ENCODE measurements around the gene APMAP. TPM values are rescaled to one million over a fixed set of nuclear protein-coding genes. Genes with fewer than 3 reads are reported as not detected.
"Not testable (repeated sequence)": the region's sequence is repeated elsewhere in the genome, so short reads cannot be mapped to it uniquely, and the experiment has no call there.

The APMAP gene
- total RNA-seq, 1 donor from 2014 or later = 70.5 TPM

DNA sequence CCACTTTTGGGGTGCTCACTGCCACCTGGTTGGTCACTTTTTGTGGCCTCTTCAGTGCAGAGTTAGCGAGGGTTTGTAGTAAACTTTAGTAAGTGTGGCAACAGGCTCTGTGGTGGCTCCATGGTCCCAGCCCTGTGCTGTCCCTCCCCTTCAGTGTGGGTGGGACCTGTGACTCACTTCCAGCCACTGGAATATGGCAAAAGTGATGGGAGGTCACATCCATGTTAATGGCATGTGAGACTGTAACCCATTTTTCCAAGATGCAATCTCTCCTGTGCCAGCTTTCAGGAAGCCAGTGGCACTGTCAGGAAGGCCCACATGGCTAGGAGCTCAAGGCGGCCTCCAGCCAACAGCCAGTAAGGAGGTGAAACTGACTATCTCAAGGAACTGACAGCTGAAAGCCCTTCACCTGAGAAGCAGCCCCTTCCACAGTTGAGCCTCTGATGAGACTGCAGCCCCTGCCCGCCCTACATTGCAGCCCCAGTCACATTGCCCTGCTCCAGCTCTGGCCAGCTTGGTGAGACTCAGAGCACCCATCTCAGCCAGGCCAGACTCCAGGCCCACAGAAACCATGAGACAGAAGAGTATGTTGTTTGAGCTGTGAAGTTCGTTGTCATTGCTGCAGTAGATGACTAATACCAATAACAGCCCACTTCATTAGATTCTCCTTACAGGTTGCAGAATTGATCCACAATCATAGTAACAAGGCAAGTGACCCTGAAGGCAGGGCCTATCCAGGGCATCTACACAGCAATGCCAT is 56.6 kb downstream of the APMAP start:
- DNase-seq (ENCODE audit: low read depth) = no peak

DNA sequence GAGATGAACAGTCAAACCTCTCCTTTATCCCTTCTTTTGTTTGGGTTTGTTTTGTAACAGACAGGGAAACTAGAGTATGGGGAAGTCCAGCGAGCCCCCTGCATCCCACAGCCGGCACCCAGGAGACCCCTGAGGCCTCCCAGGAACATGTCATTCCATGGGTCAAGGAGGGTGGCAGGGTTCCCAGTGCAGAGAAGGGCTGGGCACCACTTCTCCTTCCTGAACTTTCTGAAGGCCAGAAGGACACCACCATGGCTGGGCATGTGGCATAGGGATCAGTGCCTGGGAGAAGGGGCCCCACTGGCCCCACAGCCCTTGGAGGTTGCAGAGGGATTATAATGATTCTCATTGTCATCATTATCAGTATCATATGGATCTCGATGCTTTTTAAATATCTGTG is 57.4 kb downstream of the APMAP start:
- DNase-seq (ENCODE audit: low read depth) = no peak

DNA sequence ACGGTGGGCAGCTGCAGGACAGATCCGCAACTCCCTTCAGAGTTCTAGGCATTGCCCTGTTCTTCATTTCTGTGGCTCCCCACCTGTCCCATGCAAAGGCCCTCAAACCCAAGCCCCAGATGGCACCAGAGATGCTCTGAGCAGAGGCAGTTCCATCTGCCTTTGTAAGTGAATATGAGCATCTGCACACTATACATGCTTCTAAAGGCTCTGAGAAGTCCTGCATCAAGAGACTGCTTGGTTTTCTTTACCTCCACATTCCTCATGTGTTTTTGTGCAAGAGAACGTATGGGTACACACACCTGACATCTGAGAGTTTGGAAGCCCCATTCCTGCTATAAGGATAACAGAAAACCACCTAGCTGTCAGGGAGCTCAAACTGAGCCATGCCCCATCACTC is 57.8 kb downstream of the APMAP start:
- DNase-seq (ENCODE audit: low read depth) = no peak

DNA sequence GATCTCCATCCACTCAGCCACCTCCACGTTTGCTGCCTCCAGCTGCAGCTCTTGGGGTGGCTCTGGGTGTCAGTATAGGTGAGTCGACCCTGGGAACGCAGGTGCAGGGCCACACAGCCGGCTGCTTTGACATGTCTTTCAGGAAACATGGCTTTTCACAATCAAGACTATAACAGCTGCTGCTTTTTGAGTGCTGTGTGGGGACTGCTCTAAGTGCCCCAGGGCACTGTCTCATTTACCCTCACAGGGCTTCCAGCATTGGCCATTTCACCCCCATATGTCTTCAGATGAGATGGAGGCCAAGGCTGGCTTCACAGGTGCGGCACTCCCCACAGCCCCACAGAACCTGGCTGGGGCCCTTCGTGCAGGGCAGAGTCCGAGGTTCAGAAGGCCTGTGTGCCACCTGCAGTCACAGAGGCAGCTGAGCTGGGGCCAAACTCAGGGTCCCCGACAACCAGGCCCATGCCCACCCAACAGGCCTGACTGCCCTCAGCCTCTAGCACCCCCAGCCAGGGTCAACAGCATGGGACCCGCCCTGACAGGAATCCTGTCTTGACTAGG is 58.4 kb downstream of the APMAP start:
- DNase-seq (ENCODE audit: low read depth) = no peak

DNA sequence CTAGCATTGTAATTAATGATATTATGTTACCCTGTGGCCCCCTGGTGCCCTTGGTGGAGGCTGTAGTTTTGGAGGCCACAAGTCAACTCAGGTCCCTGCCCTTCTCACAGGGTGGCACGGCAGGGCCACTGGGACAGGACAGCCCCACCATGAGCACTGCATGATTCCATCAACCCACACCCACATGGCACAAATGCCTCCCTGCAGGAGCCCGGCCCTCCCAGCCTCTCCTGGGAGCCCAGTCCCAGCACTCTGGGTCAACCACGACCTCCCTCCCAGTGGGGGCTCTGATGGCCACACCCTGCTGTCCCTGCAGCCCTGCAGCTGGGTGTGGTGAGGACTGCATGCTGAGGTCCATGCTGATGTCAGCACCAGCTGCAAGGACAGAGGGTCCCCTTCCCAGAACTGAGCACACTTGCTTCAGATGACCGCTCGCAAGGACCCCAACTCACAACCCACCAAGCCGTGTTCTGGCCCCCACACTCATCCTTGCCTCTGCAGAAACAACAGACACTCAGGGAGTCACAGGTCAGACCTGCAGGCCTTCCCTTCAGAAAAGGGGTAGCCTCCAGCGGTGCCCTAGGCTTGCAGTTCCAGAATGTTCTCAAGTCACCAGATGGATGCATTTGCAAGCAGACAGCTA is 59.2 kb downstream of the APMAP start:
- no peak for DNase-seq (ENCODE audit: low read depth)

DNA sequence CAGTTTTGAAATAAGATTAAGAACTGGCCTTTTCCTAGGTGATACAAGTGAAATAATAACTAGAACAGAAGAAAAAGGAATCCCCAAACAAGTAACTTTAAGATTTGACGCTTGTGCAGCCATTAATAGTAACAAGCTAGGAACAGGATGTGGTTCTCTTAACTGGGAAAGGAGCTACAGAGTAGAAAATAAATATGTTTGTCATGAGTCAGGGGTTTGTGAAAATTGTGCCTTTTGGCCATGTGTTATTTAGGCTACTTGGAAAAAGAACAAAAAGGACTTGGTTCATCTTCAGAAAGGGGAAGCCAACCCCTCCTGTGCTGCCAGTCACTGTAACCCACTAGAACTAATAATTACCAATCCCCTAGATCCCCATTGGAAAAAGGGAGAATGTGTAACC is 60.7 kb downstream of the APMAP start:
- DNase-seq (ENCODE audit: low read depth) = not testable (repeated sequence)

DNA sequence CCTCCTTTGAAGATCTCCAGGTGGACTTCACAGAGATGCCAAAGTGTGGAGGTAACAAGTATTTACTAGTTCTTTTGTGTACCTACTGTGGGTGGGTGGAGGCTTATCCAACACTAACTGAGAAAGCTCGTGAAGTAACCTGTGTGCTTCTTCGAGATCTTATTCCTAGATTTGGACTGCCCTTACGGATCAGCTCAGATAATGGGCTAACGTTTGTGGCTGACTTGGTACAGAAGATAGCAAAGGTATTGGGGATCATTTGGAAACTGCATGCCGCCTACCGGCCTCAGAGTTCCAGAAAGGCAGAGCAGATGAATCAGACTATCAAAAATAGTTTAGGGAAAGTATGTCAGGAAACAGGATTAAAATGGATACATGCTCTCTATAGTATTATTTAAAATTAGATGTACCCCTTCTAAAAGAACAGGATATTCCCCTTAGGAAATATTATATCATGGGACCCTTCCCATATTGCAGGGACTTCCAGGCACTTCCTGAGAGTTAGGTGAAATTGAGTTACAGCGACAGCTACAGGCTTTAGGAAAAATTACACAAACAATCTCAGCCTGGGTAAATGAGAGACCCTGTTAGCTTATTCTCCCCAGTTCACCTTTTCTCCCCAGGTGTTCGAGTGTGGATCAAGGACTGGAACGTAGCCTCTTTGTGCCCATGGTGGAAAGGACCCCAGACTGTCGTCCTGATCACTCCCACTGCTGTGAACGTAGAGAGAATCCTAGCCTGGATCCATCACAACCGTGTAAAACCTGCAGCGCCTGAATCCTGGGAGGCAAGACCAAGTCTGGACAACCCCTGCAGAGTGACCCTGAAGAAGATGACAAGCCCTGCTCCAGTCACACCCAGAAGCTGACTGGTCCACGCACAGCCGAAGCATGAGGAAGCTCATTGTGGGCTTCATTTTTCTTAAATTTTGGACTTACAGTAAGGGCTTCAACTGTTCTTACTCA is 61.5 kb downstream of the APMAP start:
- not testable (repeated sequence) for DNase-seq (ENCODE audit: low read depth)

DNA sequence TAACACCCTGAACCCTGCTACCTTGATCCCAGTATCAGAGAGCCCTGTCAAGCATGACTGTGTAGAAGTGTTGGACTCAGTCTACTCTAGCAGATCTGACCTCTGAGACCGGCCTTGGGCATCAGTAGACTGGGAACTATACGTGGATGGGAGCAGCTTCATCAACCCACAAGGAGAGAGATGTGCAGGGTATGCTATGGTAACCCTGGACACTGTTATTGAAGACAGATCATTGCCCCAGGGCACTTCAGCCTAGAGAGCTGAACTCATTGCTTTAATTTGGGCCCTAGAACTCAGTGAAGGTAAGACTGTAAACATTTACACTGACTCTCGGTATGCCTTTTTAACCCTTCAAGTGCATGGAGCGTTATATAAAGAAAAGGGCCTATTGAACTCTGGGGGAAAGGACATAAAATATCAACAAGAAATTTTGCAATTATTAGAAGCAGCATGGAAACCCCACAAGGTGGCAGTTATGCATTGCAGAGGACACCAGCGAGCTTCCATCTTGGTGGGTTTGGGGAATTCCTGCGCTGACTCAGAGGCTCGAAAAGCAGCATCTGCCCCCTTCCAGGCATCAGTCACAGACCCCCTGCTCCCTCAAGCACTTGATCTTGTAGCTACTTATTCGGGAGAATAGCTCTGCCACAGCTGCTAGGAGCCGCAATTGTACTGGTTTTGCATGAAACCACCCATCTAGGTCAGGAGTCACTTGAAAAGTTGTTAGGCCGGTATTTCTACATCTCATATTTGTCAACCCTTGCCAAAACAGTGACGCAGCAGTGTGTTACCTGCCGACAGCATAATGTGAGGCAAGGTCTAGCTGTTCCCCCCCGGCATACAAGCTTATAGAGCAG is 62.5 kb downstream of the APMAP start:
- not testable (repeated sequence) for DNase-seq (ENCODE audit: low read depth)

DNA sequence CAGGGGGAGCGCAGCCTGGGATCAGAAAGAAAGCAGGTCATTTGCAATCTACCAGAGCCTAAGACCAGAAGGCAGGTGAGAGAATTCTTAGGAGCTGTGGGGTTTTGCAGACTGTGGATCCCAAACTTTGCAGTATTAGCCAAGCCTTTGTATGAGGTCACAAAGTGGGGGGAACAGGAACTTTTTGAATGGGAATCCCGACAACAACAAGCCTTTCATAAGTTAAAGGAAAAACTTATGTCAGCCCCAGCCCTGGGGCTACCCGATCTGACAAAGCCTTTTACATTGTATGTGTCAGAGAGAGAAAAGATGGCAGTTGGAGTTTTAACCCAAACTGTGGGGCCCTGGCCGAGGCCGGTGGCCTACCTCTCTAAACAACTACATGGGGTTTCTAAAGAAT is 63.3 kb downstream of the APMAP start:
- not testable (repeated sequence) for DNase-seq (ENCODE audit: low read depth)

DNA sequence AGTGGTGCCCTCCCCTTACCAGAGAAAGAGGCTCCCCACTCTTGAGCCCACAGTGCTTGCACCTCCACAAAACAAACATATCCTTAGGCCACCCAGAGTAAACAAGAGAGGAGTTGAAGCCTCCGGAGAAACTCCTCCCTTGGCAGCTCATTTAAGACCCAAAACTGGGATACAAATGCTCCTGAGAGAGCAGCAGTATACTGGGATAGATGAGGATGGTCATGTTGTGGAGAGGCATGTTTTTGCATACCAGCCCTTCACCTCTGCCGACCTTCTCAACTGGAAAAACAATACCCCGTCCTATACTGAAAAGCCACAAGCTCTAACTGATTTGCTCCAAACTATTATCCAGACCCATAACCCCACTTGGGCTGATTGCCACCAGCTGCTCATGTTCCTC is 71.8 kb downstream of the APMAP start:
- not testable (repeated sequence) for DNase-seq (ENCODE audit: low read depth)

DNA sequence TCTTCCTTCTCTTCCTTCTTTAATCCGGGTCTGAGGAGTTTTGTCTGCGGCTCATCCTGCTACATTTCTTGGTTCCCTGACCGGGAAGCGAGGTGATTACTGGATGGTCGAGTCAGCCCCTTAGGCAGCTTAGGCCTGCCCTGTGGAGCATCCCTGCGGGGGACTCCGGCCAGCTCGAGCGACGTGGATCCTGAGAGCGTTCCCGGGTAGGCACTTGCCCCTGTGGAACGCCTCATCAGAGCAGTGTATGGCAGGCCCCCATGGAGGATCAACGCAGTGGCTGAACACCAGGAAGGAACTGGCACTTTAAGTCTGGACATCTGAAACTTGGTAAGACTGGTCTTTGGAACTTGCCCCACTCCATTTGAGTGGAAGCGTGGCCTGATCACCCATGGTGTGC is 72.9 kb downstream of the APMAP start:
- not testable (repeated sequence) for DNase-seq (ENCODE audit: low read depth)

DNA sequence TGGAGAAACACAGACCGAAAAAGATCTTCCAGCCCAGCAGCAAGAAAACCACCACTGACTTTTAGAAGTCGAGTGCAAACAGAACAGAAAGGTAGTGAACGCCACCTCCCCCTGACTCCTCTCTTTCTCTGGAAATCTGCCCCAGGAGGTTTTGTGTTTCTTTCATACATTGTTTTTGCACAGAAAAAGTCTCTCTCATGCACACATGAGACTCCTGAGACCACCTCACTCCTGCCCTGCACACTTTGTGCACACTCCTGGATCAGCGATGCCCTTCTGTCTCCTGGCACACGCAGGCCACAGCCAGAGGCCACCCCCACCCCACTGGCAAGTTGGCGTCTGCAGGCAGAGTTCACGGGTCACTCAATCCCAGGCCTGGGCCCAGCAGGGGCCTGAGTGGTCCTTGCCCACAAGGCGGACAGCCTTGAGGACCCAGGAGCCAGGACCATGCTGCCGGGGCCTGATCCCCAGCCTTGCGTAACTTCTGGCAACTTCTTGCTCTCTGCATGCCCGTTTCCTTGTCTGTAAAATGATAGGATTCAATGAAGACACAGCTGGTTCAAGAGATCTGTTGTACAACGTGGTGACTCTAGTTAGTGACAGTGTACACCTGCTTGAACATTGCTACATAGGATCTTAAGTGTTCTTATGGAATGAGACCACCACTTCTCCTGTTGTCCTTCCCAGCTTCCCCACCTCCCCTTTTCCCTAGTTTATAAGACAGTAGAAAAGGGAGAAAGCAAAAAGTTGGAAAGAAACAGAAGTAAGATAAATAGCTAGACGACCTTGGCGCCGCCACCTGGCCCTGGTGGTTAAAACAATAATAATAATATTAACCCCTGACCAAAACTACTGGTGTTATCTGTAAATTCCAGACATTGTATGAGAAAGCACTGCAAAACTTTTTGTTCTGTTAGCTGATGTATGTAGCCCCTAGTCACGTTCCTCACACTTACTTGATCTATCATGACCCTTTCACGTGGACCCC is 73.7 kb downstream of the APMAP start:
- no peak for DNase-seq (ENCODE audit: low read depth)

DNA sequence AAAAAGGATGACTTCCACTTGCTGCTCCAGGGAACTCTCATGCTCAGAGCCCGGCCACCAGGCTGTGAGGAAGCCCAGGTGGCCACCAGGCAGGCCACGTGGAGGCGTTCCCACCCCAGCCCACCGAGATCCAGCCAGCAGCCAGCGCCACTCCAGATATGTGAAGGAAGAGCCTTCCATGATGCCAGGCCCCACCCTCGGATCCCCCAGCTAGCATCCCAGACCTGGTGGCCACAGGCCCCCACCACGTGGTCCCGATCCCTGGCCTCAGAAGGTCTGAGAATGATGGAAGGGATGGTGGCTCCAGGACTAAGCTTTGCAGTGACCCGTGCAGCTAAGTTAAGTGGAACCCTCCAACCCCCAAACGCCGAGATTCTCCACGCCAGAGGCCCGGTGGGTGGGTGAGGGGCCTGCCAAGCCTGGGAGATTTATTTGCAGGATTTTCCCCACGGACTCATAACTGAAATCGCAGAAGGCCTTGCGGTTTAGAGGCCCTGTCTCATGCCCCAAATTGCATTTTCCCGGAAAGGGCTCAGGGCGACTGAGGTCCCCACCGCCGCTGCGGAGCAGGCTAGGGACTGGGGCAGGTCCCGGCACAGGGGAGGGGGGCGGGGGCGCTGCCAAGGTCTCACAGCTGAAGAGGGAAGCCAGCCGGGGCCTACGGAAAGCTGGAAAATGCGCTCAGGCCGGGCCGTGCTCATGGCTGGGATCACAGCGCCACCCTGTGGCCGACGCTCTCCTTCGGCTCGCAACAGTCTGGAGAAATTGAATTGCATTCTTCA is 74.6 kb downstream of the APMAP start:
- DNase-seq (ENCODE audit: low read depth) = peak; percentile 74

DNA sequence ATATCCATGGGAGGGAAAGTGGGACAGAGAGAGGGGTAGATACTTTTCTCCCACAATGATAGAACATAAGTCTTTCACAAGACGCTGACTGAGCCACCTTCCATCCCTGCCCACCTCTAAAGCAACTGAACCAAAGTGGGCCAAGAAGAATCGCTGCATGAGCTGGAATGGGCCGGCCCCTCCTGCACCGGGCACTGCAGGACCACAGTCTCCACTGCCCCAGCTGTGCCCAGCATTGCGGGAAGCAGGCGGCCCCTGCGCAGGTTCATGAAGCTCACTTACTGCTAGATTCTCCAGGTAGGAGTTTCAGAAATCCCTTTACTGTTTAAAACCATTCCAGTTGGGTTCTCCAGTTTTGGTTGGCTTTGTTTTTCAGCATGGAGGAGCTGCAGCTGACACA is 75.5 kb downstream of the APMAP start:
- DNase-seq (ENCODE audit: low read depth) = no peak

DNA sequence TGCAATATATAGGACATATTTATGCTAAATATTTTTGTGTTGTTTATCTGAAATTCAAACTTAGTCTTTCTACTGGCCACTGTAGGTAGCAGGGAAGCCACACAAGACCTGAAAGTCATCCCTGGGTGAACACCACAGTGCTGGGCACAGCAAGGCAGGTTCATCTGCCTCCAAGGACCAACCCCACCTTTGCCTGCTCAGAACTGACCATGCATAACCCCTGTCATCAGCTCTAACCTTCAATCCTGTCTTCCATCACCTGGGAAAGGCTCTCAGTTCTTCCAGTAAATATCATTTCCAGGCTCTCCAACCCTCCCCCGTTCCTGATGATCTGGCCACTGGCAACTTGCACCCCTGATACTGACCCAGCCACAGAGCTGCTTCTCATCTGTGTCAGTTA is 76.1 kb downstream of the APMAP start:
- no peak for DNase-seq (ENCODE audit: low read depth)

DNA sequence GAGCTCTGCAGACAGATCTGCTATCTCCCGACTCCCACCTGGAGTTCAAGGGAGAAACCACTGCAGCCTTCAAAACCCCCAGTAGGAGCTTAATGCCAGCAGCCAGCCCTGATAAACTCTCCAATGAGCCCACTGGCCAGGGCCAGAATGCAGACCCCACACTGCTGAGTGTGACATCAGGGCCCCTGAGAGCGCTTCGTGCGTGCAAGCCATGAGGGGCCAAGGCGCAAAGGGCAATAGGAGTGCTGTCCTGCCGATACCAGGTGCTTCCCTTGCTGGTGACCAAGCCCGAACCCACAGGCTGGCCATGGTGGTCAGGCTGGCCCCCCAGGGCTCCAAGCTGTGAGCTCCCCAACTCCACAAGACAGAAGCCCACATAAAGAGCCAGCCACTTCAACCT is 76.7 kb downstream of the APMAP start:
- no peak for DNase-seq (ENCODE audit: low read depth)

DNA sequence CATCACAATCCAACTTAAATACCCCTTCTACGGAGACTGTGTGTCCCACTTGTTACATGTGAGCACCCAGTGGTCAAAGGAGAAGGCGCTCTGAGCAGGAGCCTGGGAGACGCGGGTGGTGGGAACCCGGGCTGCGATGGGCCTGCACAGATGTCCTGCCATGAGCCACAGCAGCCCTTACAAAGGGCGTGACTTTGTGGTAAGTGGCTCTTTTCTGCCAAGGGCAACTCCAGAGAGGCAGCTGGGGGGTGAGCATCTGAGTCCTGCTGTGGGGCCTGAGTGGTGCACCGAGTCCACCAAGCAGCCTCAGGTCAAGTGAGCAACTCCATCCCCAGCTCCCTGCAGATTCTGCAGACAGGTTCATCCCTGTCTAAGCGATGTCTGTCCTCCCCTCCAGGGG is 77.1 kb downstream of the APMAP start:
- no peak for DNase-seq (ENCODE audit: low read depth)
